Transverse colon (tissue), 4 donors: Measurements from ENCODE around the gene PSMA5.

Experiments
- CTCF ChIP-seq, 5 experiments: fragments of 200-600 bp in 3 of 5; fragments of 450-650 bp in 2 of 5; sonication (generic) in 3 of 5; IDR thresholded peaks; 1 replicate in 2 of 5; 2 replicates in 3 of 5; pipeline ENCODE4 v1.5.1; 2016 to 2017; ENCODE audit warnings: antibody characterized with exemption in 5 of 5, inconsistent platforms in 3 of 5, mild to moderate bottlenecking in 2 of 5, moderate library complexity in 1 of 5
- EP300 ChIP-seq: sonication (generic); formaldehyde crosslinking; IDR thresholded peaks from one replicate; pipeline ENCODE4 v1.6.1; 2017; ENCODE audit warnings: antibody characterized with exemption, low read depth
- POLR2AphosphoS5 ChIP-seq, 3 donors: sonication (generic); formaldehyde crosslinking; IDR thresholded peaks; one replicate each; pipeline ENCODE4 v1.6.1; 2016; ENCODE audit warnings: antibody characterized with exemption in 3 of 3

- TF ChIP-seq CTCF (IDR thresholded peaks at IDR 0.05) (no peak), EP300 (no peak), POLR2AphosphoS5 (IDR thresholded peaks at IDR 0.05) (peak in 2 of 3 donors; percentile 40 to 66)
Measured at GRCh38 chr1:109397581-109398342, 28.5 kb downstream of the PSMA5 start, which contains the start of gene SORT1.
